ENCODE data around the gene CUX1. TPM values are rescaled to one million over a fixed set of nuclear protein-coding genes. Genes with fewer than 3 reads are reported as not detected.

Gene CUX1
- total and polyA plus RNA-seq, 2 of the 13 experiments (the other 11 are each of a cell fraction or from before 2014, with no cell fraction given) = 13.7 to 14.9 TPM

DNA sequence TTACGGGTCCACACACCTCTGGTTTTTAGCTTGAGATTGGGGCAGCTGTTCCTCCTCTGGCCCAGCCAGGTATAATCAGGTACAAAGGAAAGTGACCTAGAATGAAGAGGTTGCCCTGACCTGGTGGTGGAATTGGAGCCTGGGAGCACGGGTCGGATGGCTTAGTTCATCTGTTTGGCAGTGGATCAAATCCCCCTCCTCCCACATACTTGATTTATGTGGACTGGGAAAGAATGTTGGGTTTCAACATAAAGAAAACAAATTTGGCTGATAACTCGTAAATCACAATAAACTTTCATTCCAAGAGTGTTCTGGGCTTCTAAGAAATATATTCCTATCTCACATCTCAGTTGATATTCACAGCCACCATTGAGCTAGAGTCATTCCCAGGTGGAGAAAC is 186.8 kb downstream of the CUX1 start:
- H3K9ac ChIP-seq (ENCODE audit: insufficient read depth, low read depth, low read length) = no peak overlapping the region
- no peak overlapping the region for H3K27ac ChIP-seq (ENCODE audit: extremely low read length, insufficient read depth, low read length)
- ChIA-PET POLR2A (no interaction called here), CTCF (ENCODE audit: low intra/inter-chr PET ratio, low total read pairs) (no interaction called here)
- H3K4me2 ChIP-seq (ENCODE audit: low read depth, low read length) = no peak overlapping the region
- DNase-seq (ENCODE audit: low spot score) (no peak), FAIRE-seq (no peak), ATAC-seq (no peak)
- TF ChIP-seq, protein P1, sequence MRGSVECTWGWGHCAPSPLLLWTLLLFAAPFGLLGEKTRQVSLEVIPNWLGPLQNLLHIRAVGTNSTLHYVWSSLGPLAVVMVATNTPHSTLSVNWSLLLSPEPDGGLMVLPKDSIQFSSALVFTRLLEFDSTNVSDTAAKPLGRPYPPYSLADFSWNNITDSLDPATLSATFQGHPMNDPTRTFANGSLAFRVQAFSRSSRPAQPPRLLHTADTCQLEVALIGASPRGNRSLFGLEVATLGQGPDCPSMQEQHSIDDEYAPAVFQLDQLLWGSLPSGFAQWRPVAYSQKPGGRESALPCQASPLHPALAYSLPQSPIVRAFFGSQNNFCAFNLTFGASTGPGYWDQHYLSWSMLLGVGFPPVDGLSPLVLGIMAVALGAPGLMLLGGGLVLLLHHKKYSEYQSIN (CRISPR knock-in tag; IDR thresholded peaks at IDR 0.05; ENCODE audit: borderline replicate concordance) = no peak
- no peak for TF ChIP-seq AFF4 (CRISPR knock-in tag; IDR thresholded peaks at IDR 0.05)
- no peak for TF ChIP-seq SALL2 (CRISPR knock-in tag; IDR thresholded peaks at IDR 0.05)
- no peak for TF ChIP-seq ATF7-NPFF (CRISPR knock-in tag; IDR thresholded peaks at IDR 0.05; ENCODE audit: low read depth)
- TF ChIP-seq, protein P2, sequence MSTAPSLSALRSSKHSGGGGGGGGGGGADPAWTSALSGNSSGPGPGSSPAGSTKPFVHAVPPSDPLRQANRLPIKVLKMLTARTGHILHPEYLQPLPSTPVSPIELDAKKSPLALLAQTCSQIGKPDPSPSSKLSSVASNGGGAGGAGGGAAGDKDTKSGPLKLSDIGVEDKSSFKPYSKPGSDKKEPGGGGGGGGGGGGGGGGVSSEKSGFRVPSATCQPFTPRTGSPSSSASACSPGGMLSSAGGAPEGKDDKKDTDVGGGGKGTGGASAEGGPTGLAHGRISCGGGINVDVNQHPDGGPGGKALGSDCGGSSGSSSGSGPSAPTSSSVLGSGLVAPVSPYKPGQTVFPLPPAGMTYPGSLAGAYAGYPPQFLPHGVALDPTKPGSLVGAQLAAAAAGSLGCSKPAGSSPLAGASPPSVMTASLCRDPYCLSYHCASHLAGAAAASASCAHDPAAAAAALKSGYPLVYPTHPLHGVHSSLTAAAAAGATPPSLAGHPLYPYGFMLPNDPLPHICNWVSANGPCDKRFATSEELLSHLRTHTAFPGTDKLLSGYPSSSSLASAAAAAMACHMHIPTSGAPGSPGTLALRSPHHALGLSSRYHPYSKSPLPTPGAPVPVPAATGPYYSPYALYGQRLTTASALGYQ (CRISPR knock-in tag; IDR thresholded peaks at IDR 0.05) = no peak
- no peak for TF ChIP-seq NFIB (CRISPR knock-in tag; IDR thresholded peaks at IDR 0.05; ENCODE audit: borderline replicate concordance)
- TF ChIP-seq SAFB2 (CRISPR knock-in tag; IDR thresholded peaks at IDR 0.05; ENCODE audit: borderline replicate concordance, low read depth) = no peak
- TF ChIP-seq SP5 (CRISPR knock-in tag; IDR thresholded peaks at IDR 0.05; ENCODE audit: borderline replicate concordance, low read depth) = no peak
- no peak for TF ChIP-seq REL (CRISPR knock-in tag; conservative IDR thresholded peaks at IDR 0.05)
- TF ChIP-seq, protein P3, sequence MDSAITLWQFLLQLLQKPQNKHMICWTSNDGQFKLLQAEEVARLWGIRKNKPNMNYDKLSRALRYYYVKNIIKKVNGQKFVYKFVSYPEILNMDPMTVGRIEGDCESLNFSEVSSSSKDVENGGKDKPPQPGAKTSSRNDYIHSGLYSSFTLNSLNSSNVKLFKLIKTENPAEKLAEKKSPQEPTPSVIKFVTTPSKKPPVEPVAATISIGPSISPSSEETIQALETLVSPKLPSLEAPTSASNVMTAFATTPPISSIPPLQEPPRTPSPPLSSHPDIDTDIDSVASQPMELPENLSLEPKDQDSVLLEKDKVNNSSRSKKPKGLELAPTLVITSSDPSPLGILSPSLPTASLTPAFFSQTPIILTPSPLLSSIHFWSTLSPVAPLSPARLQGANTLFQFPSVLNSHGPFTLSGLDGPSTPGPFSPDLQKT (CRISPR knock-in tag; IDR thresholded peaks at IDR 0.05; ENCODE audit: borderline replicate concordance) = no peak
- no peak for TF ChIP-seq ZMYM2 (CRISPR knock-in tag; IDR thresholded peaks at IDR 0.05)
- no peaks in the 10 kb centered on the region for H3K27me3 ChIP-seq (ENCODE audit: control insufficient read depth in 1 of 2, insufficient read depth in 2 of 2, low read length in 2 of 2)
- H3K36me3 ChIP-seq (replicated peaks in 1 of 2; ENCODE audit: control insufficient read depth in 1 of 2, insufficient read depth in 2 of 2, low read length in 2 of 2) = 0 out of 5 replicates have a peak, but pooled peaks cover 0 to 3% of the 10 kb centered on the region in 2 experiments
- H3K79me2 ChIP-seq (ENCODE audit: insufficient read depth, low read length) = no peaks in the 10 kb centered on the region
- intact Hi-C loops (cut with micrococcal nuclease; ENCODE audit: unreplicated experiment) (no loop called here), in situ Hi-C loops (cut with HindIII; ENCODE audit: extremely low pct_ligation_motif_present, low pct_unique_long_range_greater_than_20kb) (no loop called here)
- H2AFZ ChIP-seq (ENCODE audit: low read length) = no peak overlapping the region
- no TSS peak for BruUV-seq (replicated peaks)
- no peaks in the 10 kb centered on the region for H4K20me1 ChIP-seq (ENCODE audit: insufficient read depth, low read length)
- peaks cover 15% of the 10 kb centered on the region for H3K4me1 ChIP-seq (ENCODE audit: insufficient read depth, low read length)
- H3K9me3 ChIP-seq (ENCODE audit: low read length) = no peaks in the 10 kb centered on the region
- WGBS (ENCODE audit: low lambda C conversion rate) = 92% methylated on average over 4 of the region's 4 CpGs
- no peak overlapping the region for H3K4me3 ChIP-seq (replicated peaks in 1 of 3; ENCODE audit: insufficient read depth in 1 of 3, low read depth in 2 of 3, low read length in 3 of 3)
